Small intestine (tissue), 7 donors: ENCODE results near the gene SLC35C1. TPM values are rescaled to one million over a fixed set of nuclear protein-coding genes. Genes with fewer than 3 reads are reported as not detected.
"Not testable (repeated sequence)": the region's sequence is repeated elsewhere in the genome, so short reads cannot be mapped to it uniquely, and the experiment has no call there.

ENCODE experiments used
- DNase-seq, 2 donors: peaks; one replicate each; pipeline versions ENCODE4 v3.0.0 to v3.0.0-alpha.2; 2013
- FAIRE-seq: peaks from 2 replicates; lab custom pipeline; 2012; peaks lifted over from hg19 to GRCh38; lab: Jason Lieb, UNC
- H3K27ac ChIP-seq, 3 donors: one replicate each; pipeline ENCODE4 v1.5.1; 2013; ENCODE audit warnings: low read length in 2 of 3, mild to moderate bottlenecking in 2 of 3, control low read depth in 1 of 3, inconsistent platforms in 1 of 3, low read depth in 1 of 3, moderate library complexity in 1 of 3
- H3K27me3 ChIP-seq, 3 donors: one replicate each; pipeline ENCODE4 v1.6.1; 2013; ENCODE audit warnings: low read length in 3 of 3, inconsistent platforms in 1 of 3; ENCODE audit not compliant: control insufficient read depth in 3 of 3, insufficient read depth in 3 of 3
- H3K36me3 ChIP-seq, 3 donors: one replicate each; pipeline ENCODE4 v1.6.1; 2013; ENCODE audit warnings: low read length in 3 of 3, inconsistent platforms in 1 of 3, low read depth in 1 of 3, mild to moderate bottlenecking in 1 of 3, moderate library complexity in 1 of 3; ENCODE audit not compliant: control insufficient read depth in 3 of 3, insufficient read depth in 2 of 3
- H3K4me1 ChIP-seq, 3 donors: one replicate each; pipeline ENCODE4 v1.6.1; 2013; ENCODE audit warnings: low read length in 2 of 3, inconsistent platforms in 1 of 3, low read depth in 1 of 3, mild to moderate bottlenecking in 1 of 3, moderate library complexity in 1 of 3; ENCODE audit not compliant: control insufficient read depth in 3 of 3, insufficient read depth in 2 of 3
- H3K4me3 ChIP-seq, 3 donors: one replicate each; pipeline ENCODE4 v1.5.1; 2013; ENCODE audit warnings: low read length in 3 of 3, control low read depth in 1 of 3, inconsistent platforms in 1 of 3, low read depth in 1 of 3, mild to moderate bottlenecking in 1 of 3, moderate library complexity in 1 of 3
- H3K9me3 ChIP-seq, 2 donors: one replicate each; pipeline ENCODE4 v1.6.1; 2013; ENCODE audit warnings: low read depth in 1 of 2, low read length in 1 of 2; ENCODE audit not compliant: control insufficient read depth in 2 of 2, insufficient read depth in 1 of 2
- WGBS, 3 donors: extraction: QIAGEN DNeasy Blood & Tissue Kit; methylation state at CpG; one replicate each; pipeline ENCODE4 v1.1.7; 2013; 5-methylcytosine and 5-hydroxymethylcytosine counted together
- polyA plus RNA-seq, 4 donors: library from polyadenylated mRNA; stranded (reverse) in 3 of 4; unstranded in 1 of 4; fragments of 200-250 nt in 3 of 4; fragments of 120-200 nt in 1 of 4; gene quantifications; one replicate each; pipeline versions ENCODE4 v1.2.1 to v1.2.3, GENCODE V29; 2013
- donor health status: healthy with polysubstance abuse.
- donor health status: control.
- donor health status: control.
- donor health status: Bipolar disorder and iron deficiency.
- donor health status: healthy.

SLC35C1 gene
- polyA plus RNA-seq, 4 donors: 12.3 to 35.2 (median 23.4) TPM

GRCh38 chr11:45805305-45806071 lies 539 bp downstream of the SLC35C1 start:
- peak overlapping the region; percentile 62 to 96 (median 89) for H3K4me3 ChIP-seq
- no peak for FAIRE-seq
- DNase-seq: peak in 1 of 2 donors; percentile 76
- WGBS, 3 donors: 19 to 23% (median 19%) methylated on average over 19 to 29 of the region's 29 CpGs
- no peaks in the 10 kb centered on the region for H3K9me3 ChIP-seq
- H3K36me3 ChIP-seq: peaks cover 3 to 26% (median 14%) of the 10 kb centered on the region in 3 donors
- H3K27ac ChIP-seq: peak overlapping the region; percentile 9 to 89 (median 42)
- H3K4me1 ChIP-seq: peaks cover 12 to 26% (median 24%) of the 10 kb centered on the region in 3 donors
- no peaks in the 10 kb centered on the region for H3K27me3 ChIP-seq

- FAIRE-seq (no peak), DNase-seq (no peak)
- H3K36me3 ChIP-seq: peaks cover 8 to 34% (median 17%) of the 10 kb centered on the region in 3 donors
- H3K9me3 ChIP-seq: no peaks in the 10 kb centered on the region
- no peak overlapping the region for H3K27ac ChIP-seq
- peak overlapping the region in 2 of 3 donors; percentile 89 to 96 for H3K4me3 ChIP-seq
- 65 to 81% (median 75%) methylated on average over 20 of the region's 20 CpGs for WGBS, 3 donors
- H3K4me1 ChIP-seq: peaks cover 11 to 26% (median 24%) of the 10 kb centered on the region in 3 donors
- no peaks in the 10 kb centered on the region for H3K27me3 ChIP-seq
Observed at GRCh38 chr11:45806072-45806933, 1.4 kb downstream of the SLC35C1 start.

- Histone ChIP-seq H3K27ac (no peak overlapping the region), H3K9me3 (no peaks in the 10 kb centered on the region), H3K4me3 (peak overlapping the region in 1 of 3 donors; percentile 96), H3K4me1 (peaks cover 10 to 26% (median 24%) of the 10 kb centered on the region in 3 donors), H3K36me3 (peaks cover 8 to 43% (median 17%) of the 10 kb centered on the region in 3 donors), H3K27me3 (no peaks in the 10 kb centered on the region)
- DNase-seq (no peak), FAIRE-seq (no peak)
- WGBS, 3 donors: 57 to 73% (median 70%) methylated on average over 7 of the region's 7 CpGs
Observed at GRCh38 chr11:45806937-45807791, 2.2 kb downstream of the SLC35C1 start.

GRCh38 chr11:45807792-45808238 lies 2.9 kb downstream of the SLC35C1 start:
- 22 to 59% (median 39%) methylated on average over 4 of the region's 4 CpGs for WGBS, 3 donors
- DNase-seq: no peak
- no peaks in the 10 kb centered on the region for H3K27me3 ChIP-seq
- H3K9me3 ChIP-seq: no peaks in the 10 kb centered on the region
- FAIRE-seq: no peak
- peak overlapping the region in 1 of 3 donors; percentile 96 for H3K4me3 ChIP-seq
- H3K36me3 ChIP-seq: peaks cover 8 to 50% (median 17%) of the 10 kb centered on the region in 3 donors
- peaks cover 7 to 22% (median 21%) of the 10 kb centered on the region in 3 donors for H3K4me1 ChIP-seq
- no peak overlapping the region for H3K27ac ChIP-seq

GRCh38 chr11:45808427-45808826 lies 3.5 kb downstream of the SLC35C1 start:
- not testable (repeated sequence) for H3K27me3 ChIP-seq, H3K9me3 ChIP-seq, H3K4me3 ChIP-seq, FAIRE-seq, H3K27ac ChIP-seq, DNase-seq
- Histone ChIP-seq H3K36me3 (peaks cover 8 to 51% (median 17%) of the 10 kb centered on the region in 3 donors), H3K4me1 (peaks cover 7 to 22% (median 21%) of the 10 kb centered on the region in 3 donors)
- WGBS, 3 donors: 95 to 100% (median 99%) methylated on average over 6 of the region's 6 CpGs

GRCh38 chr11:45809456-45810395 lies 4.8 kb downstream of the SLC35C1 start:
- no peaks in the 10 kb centered on the region for H3K27me3 ChIP-seq
- DNase-seq: no peak
- no peak for FAIRE-seq
- WGBS, 3 donors: 79 to 85% (median 81%) methylated on average over 10 to 11 of the region's 11 CpGs
- no peak overlapping the region for H3K27ac ChIP-seq
- H3K9me3 ChIP-seq: no peaks in the 10 kb centered on the region
- H3K36me3 ChIP-seq: peaks cover 8 to 51% (median 17%) of the 10 kb centered on the region in 3 donors
- no peak overlapping the region for H3K4me3 ChIP-seq
- peaks cover 7 to 22% (median 18%) of the 10 kb centered on the region in 3 donors for H3K4me1 ChIP-seq

GRCh38 chr11:45810431-45811108 lies 5.6 kb downstream of the SLC35C1 start:
- no peak for FAIRE-seq
- DNase-seq: no peak
- no peak overlapping the region for H3K4me3 ChIP-seq
- H3K27ac ChIP-seq: no peak overlapping the region
- H3K27me3 ChIP-seq: no peaks in the 10 kb centered on the region
- peaks cover 8 to 51% (median 17%) of the 10 kb centered on the region in 3 donors for H3K36me3 ChIP-seq
- no peaks in the 10 kb centered on the region for H3K9me3 ChIP-seq
- 93 to 96% (median 94%) methylated on average over 23 of the region's 23 CpGs for WGBS, 3 donors
- peaks cover 7 to 22% (median 18%) of the 10 kb centered on the region in 3 donors for H3K4me1 ChIP-seq
